HL-60 (cell line): ENCODE results near the gene SEMA6C.

ENCODE experiments used
- DNase-seq, 2 experiments: peaks; one replicate each; pipeline ENCODE4 v3.0.0-alpha.2; 2010 to 2020; ENCODE audit warnings: low read depth in 1 of 2, low spot score in 1 of 2
- H3K27ac ChIP-seq: fragments of 250-450 bp; sonication (Bioruptor Pico); replicated peaks from 2 replicates; pipeline ENCODE4 v1.5.1; 2020; ENCODE audit warnings: mild to moderate bottlenecking, moderate library complexity
- H3K27me3 ChIP-seq: fragments of 250-450 bp; sonication (Bioruptor Pico); 2 replicates; pipeline ENCODE4 v1.5.1; 2021; ENCODE audit warnings: mild to moderate bottlenecking, moderate library complexity; ENCODE audit not compliant: insufficient read depth, poor library complexity, severe bottlenecking
- H3K4me3 ChIP-seq: replicated peaks from 2 replicates; pipeline ENCODE4 v1.5.1; 2011; ENCODE audit warnings: mild to moderate bottlenecking, control low read depth, low read length; ENCODE audit not compliant: insufficient read depth
- CTCF ChIP-seq: IDR thresholded peaks from one replicate; pipeline ENCODE4 v1.5.1; 2011; ENCODE audit warnings: low read length, control low read depth, inconsistent platforms; ENCODE audit not compliant: insufficient read depth
- GABPA ChIP-seq: IDR thresholded peaks from 2 replicates; pipeline ENCODE4 v1.6.1; 2012; ENCODE audit warnings: low read depth
- POLR2AphosphoS5 ChIP-seq: IDR thresholded peaks from 2 replicates; pipeline ENCODE4 v1.6.1; 2012; ENCODE audit warnings: low read depth
- SPI1 ChIP-seq: IDR thresholded peaks from 2 replicates; pipeline ENCODE4 v1.6.1; 2012; ENCODE audit warnings: low read depth, mild to moderate bottlenecking, borderline replicate concordance
- TF ChIP-seq, protein P1 (sequence below): IDR thresholded peaks from 2 replicates; pipeline ENCODE4 v1.6.1; 2012; ENCODE audit warnings: low read depth; ENCODE audit not compliant: insufficient replicate concordance

SEMA6C gene

GRCh38 chr1:151171190-151171589, 24.8 kb upstream of the SEMA6C start:
- Histone ChIP-seq H3K4me3 (no peak overlapping the region), H3K27me3 (no peaks in the 10 kb centered on the region), H3K27ac (no peak overlapping the region)
- DNase-seq: no peak
- no peak for TF ChIP-seq SPI1

- DNase-seq: no peak
- peak overlapping the region; percentile 75 for H3K4me3 ChIP-seq
- H3K27ac ChIP-seq: no peak overlapping the region; the same call in 1 of the 2 replicates
- TF ChIP-seq, protein P1, sequence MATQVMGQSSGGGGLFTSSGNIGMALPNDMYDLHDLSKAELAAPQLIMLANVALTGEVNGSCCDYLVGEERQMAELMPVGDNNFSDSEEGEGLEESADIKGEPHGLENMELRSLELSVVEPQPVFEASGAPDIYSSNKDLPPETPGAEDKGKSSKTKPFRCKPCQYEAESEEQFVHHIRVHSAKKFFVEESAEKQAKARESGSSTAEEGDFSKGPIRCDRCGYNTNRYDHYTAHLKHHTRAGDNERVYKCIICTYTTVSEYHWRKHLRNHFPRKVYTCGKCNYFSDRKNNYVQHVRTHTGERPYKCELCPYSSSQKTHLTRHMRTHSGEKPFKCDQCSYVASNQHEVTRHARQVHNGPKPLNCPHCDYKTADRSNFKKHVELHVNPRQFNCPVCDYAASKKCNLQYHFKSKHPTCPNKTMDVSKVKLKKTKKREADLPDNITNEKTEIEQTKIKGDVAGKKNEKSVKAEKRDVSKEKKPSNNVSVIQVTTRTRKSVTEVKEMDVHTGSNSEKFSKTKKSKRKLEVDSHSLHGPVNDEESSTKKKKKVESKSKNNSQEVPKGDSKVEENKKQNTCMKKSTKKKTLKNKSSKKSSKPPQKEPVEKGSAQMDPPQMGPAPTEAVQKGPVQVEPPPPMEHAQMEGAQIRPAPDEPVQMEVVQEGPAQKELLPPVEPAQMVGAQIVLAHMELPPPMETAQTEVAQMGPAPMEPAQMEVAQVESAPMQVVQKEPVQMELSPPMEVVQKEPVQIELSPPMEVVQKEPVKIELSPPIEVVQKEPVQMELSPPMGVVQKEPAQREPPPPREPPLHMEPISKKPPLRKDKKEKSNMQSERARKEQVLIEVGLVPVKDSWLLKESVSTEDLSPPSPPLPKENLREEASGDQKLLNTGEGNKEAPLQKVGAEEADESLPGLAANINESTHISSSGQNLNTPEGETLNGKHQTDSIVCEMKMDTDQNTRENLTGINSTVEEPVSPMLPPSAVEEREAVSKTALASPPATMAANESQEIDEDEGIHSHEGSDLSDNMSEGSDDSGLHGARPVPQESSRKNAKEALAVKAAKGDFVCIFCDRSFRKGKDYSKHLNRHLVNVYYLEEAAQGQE: no peak
- TF ChIP-seq CTCF (no peak), SPI1 (no peak), POLR2AphosphoS5 (no peak), GABPA (no peak)
- no peaks in the 10 kb centered on the region for H3K27me3 ChIP-seq
Measured at GRCh38 chr1:151167116-151167515, 20.7 kb upstream of the SEMA6C start.

GRCh38 chr1:151166505-151166956, 20.1 kb upstream of the SEMA6C start:
- TF ChIP-seq CTCF (no peak), POLR2AphosphoS5 (no peak), GABPA (no peak), SPI1 (no peak)
- TF ChIP-seq, protein P1: no peak
- Histone ChIP-seq H3K27me3 (no peaks in the 10 kb centered on the region), H3K27ac (peak overlapping the region; percentile 66), H3K4me3 (peak overlapping the region; percentile 75)
- DNase-seq: no peak

DNA sequence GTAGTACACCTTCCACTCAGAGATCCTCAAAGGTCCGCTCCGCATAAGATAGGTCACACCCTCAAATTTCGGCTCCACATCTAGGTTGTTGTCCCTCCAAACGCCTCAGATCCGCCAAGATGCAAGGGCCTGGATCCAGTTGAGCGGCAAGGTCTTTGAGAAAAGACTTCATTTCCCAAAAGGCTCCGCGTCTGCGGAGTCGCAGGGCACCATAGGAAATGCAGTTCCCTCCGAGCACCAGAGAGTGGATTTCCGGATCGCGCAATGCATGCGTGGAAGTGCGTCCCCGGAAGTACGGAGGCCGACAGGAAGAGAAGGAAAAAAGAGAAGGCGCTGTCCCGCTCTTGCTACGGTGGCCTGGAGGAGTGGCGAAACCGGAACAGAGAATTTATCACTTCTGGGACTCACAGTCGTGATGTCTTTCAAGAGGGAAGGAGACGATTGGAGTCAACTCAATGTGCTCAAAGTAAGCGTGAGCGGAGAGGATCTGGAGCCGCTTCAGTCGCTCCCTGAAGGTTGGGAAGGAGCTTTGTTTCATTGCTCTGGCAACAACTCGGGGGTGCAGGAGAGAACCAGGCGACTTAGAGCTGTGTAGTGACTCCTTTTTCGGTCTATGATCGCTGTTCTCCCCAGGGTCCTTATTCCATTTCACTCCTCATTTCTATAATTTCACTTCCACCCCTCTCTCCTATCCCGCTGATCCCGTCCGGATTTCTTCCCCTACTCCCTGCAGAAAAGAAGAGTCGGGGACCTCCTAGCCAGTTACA, 19.5 kb upstream of the SEMA6C start, which contains the start of the genes LYSMD1 and SCNM1:
TSS of gene LYSMD1 (minus strand) at position 165 of the 767 bp plus-strand sequence. CDS start 644 bp downstream, outside the sequence.
TSS of gene SCNM1 (plus strand) at position 407 of the 767 bp plus-strand sequence. CDS start at position 416, 9 bp downstream.
- Histone ChIP-seq H3K4me3 (peak within 1 kb of the TSS; percentile 75), H3K27ac (peak within 1 kb of the TSS; percentile 66), H3K27me3 (no peaks in the 10 kb centered on the region)
- TF ChIP-seq GABPA (peak; percentile 90), POLR2AphosphoS5 (peak; percentile 86), SPI1 (peak; percentile 88), CTCF (no peak)
- TF ChIP-seq, protein P1: peak; percentile 53
- DNase-seq: peak; percentile 99
